Smooth muscle cell (in vitro differentiated cells): Measurements from ENCODE around the gene AIFM3. TPM values are rescaled to one million over a fixed set of nuclear protein-coding genes. Genes with fewer than 3 reads are reported as not detected.

ENCODE experiments used
- DNase-seq: peaks from one replicate; lab custom pipeline; 2025; ENCODE audit not compliant: unreplicated experiment; lab: John Stamatoyannopoulos, UW
- H2AFZ ChIP-seq: fragments of 200-600 bp; sonication (generic); 2 replicates; pipeline ENCODE4 v1.6.0; 2016; ENCODE audit warnings: antibody characterized with exemption, low read depth, mild to moderate bottlenecking
- H3F3A ChIP-seq: fragments of 200-600 bp; sonication (generic); 2 replicates; pipeline ENCODE4 v1.6.0; 2017; ENCODE audit warnings: antibody characterized with exemption, low read depth
- H3K27ac ChIP-seq: fragments of 200-600 bp; sonication (generic); 2 replicates; pipeline ENCODE4 v1.5.1; 2016; ENCODE audit warnings: low read depth, mild to moderate bottlenecking
- H3K27me3 ChIP-seq: fragments of 200-600 bp; sonication (generic); 2 replicates; pipeline ENCODE4 v1.6.1; 2016; ENCODE audit warnings: low read depth, mild to moderate bottlenecking
- H3K36me3 ChIP-seq: fragments of 200-600 bp; sonication (generic); 2 replicates; pipeline ENCODE4 v1.5.1; 2016; ENCODE audit warnings: low read depth
- H3K4me1 ChIP-seq: fragments of 200-600 bp; sonication (generic); 2 replicates; pipeline ENCODE4 v1.5.1; 2016; ENCODE audit warnings: low read depth
- H3K4me2 ChIP-seq: fragments of 200-600 bp; sonication (generic); 2 replicates; pipeline ENCODE4 v1.6.0; 2016; ENCODE audit warnings: mild to moderate bottlenecking
- H3K4me3 ChIP-seq: fragments of 200-600 bp; sonication (generic); 2 replicates; pipeline ENCODE4 v1.5.1; 2016; ENCODE audit warnings: mild to moderate bottlenecking
- H3K79me2 ChIP-seq: fragments of 200-600 bp; sonication (generic); 2 replicates; pipeline ENCODE4 v1.6.0; 2016; ENCODE audit warnings: low read depth, mild to moderate bottlenecking
- H3K9ac ChIP-seq: fragments of 200-600 bp; sonication (generic); 2 replicates; pipeline ENCODE4 v1.6.0; 2016; ENCODE audit warnings: low read depth
- H3K9me3 ChIP-seq: fragments of 200-600 bp; sonication (generic); replicated peaks from 2 replicates; pipeline ENCODE4 v1.5.1; 2016; ENCODE audit warnings: low read depth
- H4K20me1 ChIP-seq: fragments of 200-600 bp; sonication (generic); 2 replicates; pipeline ENCODE4 v1.6.0; 2016; ENCODE audit warnings: low read depth
- WGBS: methylation state at CpG from one replicate; pipeline ENCODE4 v1.1.7; 2016; ENCODE audit warnings: low lambda C conversion rate; 5-methylcytosine and 5-hydroxymethylcytosine counted together
- polyA plus RNA-seq: library from polyadenylated mRNA; unstranded; fragments of >200 nt; fragmentation: Nextera tagmentation; extraction: Ambion mirVana; gene quantifications from 2 replicates; pipeline ENCODE4 v1.2.1, GENCODE V29; 2016
- total RNA-seq: library from RNA; depleted of rRNA; stranded (reverse); fragments of >200 nt; gene quantifications from 2 replicates; pipeline ENCODE4 v1.2.3, GENCODE V29; 2014
- TF ChIP-seq, protein P1 (sequence below): fragments of 200-600 bp; sonication (generic); IDR thresholded peaks from 2 replicates; pipeline ENCODE4 v1.5.1; 2017; ENCODE audit warnings: borderline replicate concordance, mild to moderate bottlenecking, antibody characterized with exemption; ENCODE audit not compliant: insufficient read depth, poor library complexity, severe bottlenecking

Gene AIFM3
- total and polyA plus RNA-seq, 2 experiments from 2014 or later, result 0.85 TPM; not detected in 1

DNA sequence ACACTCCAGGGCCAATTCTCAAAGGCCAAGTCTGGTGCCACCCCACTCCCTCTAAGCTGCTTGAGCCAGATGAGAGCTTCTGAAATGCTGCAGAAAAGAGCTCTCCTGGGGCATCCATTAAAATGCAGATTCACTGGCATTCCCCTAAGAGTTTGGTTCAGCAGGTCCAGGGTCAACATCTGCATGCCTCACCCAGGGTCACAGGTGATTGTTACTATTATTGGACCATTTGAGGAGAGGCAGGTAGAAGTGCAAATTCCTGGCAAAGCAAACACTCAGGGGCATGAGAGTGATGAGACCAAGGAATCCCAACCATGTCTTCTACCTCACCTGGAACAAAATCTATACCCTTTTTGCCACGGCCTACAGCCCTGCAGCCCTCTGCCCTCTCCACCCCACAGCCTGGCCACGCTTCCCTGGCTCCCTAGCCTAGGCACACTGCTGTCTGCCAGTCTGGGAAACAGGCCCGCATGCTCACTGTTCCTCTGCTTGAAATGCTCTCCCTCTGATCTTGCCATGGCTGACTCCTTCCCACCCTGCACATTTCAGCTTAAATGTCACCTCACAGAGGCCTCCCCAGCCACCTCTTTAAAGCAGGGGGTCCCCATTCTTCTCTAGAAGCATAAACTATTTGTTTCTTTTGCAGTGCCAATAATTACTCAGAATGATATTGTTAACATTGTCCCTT, 43.5 kb downstream of the AIFM3 start:
- Histone ChIP-seq H3K27me3 (no peaks in the 10 kb centered on the region), H3K4me2 (no peak overlapping the region), H3K9me3 (no peaks in the 10 kb centered on the region), H3K4me3 (no peak overlapping the region), H3K4me1 (peaks cover 18% of the 10 kb centered on the region), H3F3A (peaks cover 5% of the 10 kb centered on the region), H4K20me1 (no peaks in the 10 kb centered on the region), H3K79me2 (no peaks in the 10 kb centered on the region), H3K27ac (no peak overlapping the region), H3K36me3 (no peaks in the 10 kb centered on the region), H3K9ac (no peak overlapping the region), H2AFZ (no peak overlapping the region)
- TF ChIP-seq, protein P1, sequence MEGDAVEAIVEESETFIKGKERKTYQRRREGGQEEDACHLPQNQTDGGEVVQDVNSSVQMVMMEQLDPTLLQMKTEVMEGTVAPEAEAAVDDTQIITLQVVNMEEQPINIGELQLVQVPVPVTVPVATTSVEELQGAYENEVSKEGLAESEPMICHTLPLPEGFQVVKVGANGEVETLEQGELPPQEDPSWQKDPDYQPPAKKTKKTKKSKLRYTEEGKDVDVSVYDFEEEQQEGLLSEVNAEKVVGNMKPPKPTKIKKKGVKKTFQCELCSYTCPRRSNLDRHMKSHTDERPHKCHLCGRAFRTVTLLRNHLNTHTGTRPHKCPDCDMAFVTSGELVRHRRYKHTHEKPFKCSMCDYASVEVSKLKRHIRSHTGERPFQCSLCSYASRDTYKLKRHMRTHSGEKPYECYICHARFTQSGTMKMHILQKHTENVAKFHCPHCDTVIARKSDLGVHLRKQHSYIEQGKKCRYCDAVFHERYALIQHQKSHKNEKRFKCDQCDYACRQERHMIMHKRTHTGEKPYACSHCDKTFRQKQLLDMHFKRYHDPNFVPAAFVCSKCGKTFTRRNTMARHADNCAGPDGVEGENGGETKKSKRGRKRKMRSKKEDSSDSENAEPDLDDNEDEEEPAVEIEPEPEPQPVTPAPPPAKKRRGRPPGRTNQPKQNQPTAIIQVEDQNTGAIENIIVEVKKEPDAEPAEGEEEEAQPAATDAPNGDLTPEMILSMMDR, result no peak
- WGBS, result 93% methylated on average over 3 of the region's 3 CpGs
- no peak for DNase-seq

DNA sequence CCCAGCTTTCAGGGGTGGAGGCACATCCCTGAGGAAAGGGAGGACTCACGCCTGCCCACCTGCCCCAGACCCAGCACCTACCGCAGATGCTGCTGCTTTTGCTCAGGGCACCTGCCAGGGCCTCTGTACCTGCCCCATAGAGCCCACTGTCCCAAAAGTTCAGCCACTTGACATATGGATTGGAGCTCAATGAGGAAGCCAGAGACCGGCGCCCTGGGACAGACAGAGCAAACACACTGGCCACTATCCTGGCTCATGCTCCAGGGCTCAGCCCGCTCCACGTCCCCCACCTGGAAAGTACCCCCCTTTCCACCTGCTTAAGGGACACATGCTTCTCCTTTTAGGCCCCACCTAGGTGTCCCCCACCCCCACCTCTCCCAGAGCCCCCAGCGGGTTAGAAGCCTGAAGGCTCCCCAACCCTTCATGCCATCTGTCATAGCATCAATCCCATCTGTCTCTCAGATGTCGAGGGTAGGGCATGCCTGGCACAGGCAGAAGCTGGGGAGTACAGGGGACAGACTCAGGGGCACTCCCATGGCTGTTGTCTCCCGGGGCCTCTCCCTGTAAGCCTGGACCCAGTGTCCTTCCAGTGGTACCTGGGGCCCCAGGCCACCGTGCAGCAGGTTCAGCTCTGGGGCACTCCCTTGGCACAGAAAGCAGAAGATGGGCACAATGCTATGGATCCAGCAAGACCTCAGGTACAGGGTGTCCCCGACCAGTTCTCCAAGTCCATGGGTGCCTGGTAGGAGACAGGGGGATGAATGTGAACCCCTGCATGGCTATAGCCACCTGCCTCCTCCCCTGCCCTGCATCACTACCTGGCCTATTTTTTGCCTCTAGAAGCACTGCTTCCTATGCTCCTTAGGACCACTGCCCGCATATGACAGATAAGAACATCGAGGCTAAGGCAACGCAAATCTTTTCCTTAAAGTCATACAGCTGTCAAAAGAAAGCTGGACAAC, 45.7 kb downstream of the AIFM3 start:
- Histone ChIP-seq H3K4me1 (peaks cover 19% of the 10 kb centered on the region), H3K4me2 (no peak overlapping the region), H3K36me3 (no peaks in the 10 kb centered on the region), H3K27ac (no peak overlapping the region), H3F3A (peaks cover 5% of the 10 kb centered on the region), H3K79me2 (no peaks in the 10 kb centered on the region), H3K9ac (no peak overlapping the region), H3K27me3 (no peaks in the 10 kb centered on the region), H2AFZ (no peak overlapping the region), H4K20me1 (no peaks in the 10 kb centered on the region), H3K4me3 (no peak overlapping the region), H3K9me3 (no peaks in the 10 kb centered on the region)
- no peak for DNase-seq
- 88% methylated on average over 14 of the region's 14 CpGs for WGBS
- TF ChIP-seq, protein P1, result no peak

DNA sequence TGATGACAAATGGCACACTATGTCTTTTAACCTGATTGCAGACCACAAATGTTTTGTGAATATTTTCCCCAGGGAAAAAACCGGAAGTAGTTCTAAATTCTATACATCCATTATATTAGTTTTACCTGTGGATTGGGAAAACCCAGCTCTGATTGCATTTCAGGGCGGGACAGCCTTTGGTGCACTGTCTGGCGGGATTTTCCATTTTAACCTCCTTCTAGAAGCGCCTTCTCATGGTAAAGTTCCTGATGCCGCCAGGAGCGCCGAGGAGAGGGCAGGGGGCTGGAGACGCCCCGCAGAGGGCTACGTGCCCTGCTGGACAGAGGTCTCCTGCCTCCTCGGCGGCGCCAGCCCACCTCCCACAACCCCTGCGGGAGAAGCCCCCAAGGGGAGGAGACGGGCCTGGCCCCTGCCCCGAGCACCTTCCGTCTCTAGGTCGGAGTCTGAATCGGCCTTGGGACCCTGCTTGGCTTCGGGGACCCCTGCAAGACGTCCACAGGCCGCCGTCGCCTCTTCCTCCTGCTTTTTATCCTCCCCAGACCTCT, 46.7 kb downstream of the AIFM3 start:
- Histone ChIP-seq H3K79me2 (no peaks in the 10 kb centered on the region), H3K4me2 (peak overlapping the region; percentile 89), H2AFZ (peak overlapping the region; percentile 44), H3K4me3 (peak overlapping the region; percentile 51), H3K9ac (peak overlapping the region; percentile 74), H3K4me1 (peaks cover 19% of the 10 kb centered on the region), H3K27ac (peak overlapping the region; percentile 62), H3K36me3 (no peaks in the 10 kb centered on the region), H3F3A (peaks cover 5% of the 10 kb centered on the region), H3K9me3 (no peaks in the 10 kb centered on the region), H3K27me3 (no peaks in the 10 kb centered on the region), H4K20me1 (no peaks in the 10 kb centered on the region)
- TF ChIP-seq, protein P1, result no peak
- WGBS, result 6% methylated on average over 16 of the region's 24 CpGs
- no peak for DNase-seq
